Activated B cell treated with CpG ODN at 0.5 μM for 24 hours (primary cell): ENCODE results near the gene KIF12. TPM values are rescaled to one million over a fixed set of nuclear protein-coding genes. Genes with fewer than 3 reads are reported as not detected.

ENCODE experiments used
- ATAC-seq: fragments of 200-7000 bp; cut with Tn5 transposase; one replicate; pipeline ENCODE4 v1.10.0; 2021; ENCODE audit warnings: low read depth, mild to moderate bottlenecking, moderate library complexity
- CTCF ChIA-PET: fragments of 350-600 bp; sonication (Branson Sonifier 250); formaldehyde crosslinking; loops from one replicate; lab custom pipeline; 2021; ENCODE audit warnings: antibody characterized with exemption; lab: Charles Lee
- POLR2A ChIA-PET: fragments of 350-600 bp; sonication (Branson Sonifier 250); formaldehyde crosslinking; loops from one replicate; lab custom pipeline; 2021; ENCODE audit warnings: antibody characterized with exemption; lab: Charles Lee
- DNase-seq: peaks from one replicate; pipeline ENCODE4 v3.0.0; 2022
- H3K27ac Mint-ChIP-seq: one replicate; pipeline ENCODE4 v1.8.0; 2020; ENCODE audit warnings: mixed read lengths
- H3K27me3 Mint-ChIP-seq: one replicate; pipeline ENCODE4 v1.8.0; 2021; ENCODE audit warnings: mixed read lengths
- H3K36me3 Mint-ChIP-seq: one replicate; pipeline ENCODE4 v1.8.0; 2021; ENCODE audit warnings: low read depth, mixed read lengths
- H3K4me1 Mint-ChIP-seq: one replicate; pipeline ENCODE4 v1.8.0; 2021; ENCODE audit warnings: mixed read lengths
- H3K4me3 Mint-ChIP-seq: one replicate; pipeline ENCODE4 v1.8.0; 2020; ENCODE audit warnings: mild to moderate bottlenecking, mixed read lengths
- H3K9me3 Mint-ChIP-seq: one replicate; pipeline ENCODE4 v1.8.0; 2020; ENCODE audit warnings: mixed read lengths
- CTCF ChIP-seq: fragments of 200-600 bp; IDR thresholded peaks from one replicate; pipeline ENCODE4 v1.8.0; 2022; ENCODE audit warnings: antibody characterized with exemption, mild to moderate bottlenecking
- intact Hi-C: fragments of 100-400 bp; cut with micrococcal nuclease; formaldehyde crosslinking; loops from one replicate; pipeline ENCODE4 v1.15.1; 2024
- total RNA-seq: library from RNA; stranded (reverse); gene quantifications from 2 replicates; pipeline ENCODE4 v1.2.3, GENCODE V29; 2022

Gene KIF12
- total RNA-seq, 1 donor from 2014 or later = not detected

GRCh38 chr9:114119242-114120191 is 20.4 kb upstream of the KIF12 start:
- Mint-ChIP-seq H3K36me3 (no peaks in the 10 kb centered on the region), H3K4me3 (no peak overlapping the region), H3K27ac (no peak overlapping the region), H3K27me3 (peaks cover 22% of the 10 kb centered on the region), H3K4me1 (no peaks in the 10 kb centered on the region), H3K9me3 (no peaks in the 10 kb centered on the region)
- CTCF ChIA-PET = no interaction called here
- POLR2A ChIA-PET = no interaction called here
- ATAC-seq (no peak), DNase-seq (no peak)
- TF ChIP-seq CTCF = no peak
- intact Hi-C loops = no loop called here

- CTCF ChIA-PET = no interaction called here
- POLR2A ChIA-PET = no interaction called here
- Mint-ChIP-seq H3K9me3 (no peaks in the 10 kb centered on the region), H3K27me3 (peaks cover 30% of the 10 kb centered on the region), H3K4me1 (no peaks in the 10 kb centered on the region), H3K27ac (no peak overlapping the region), H3K36me3 (no peaks in the 10 kb centered on the region), H3K4me3 (no peak overlapping the region)
- no peak for TF ChIP-seq CTCF
- no peak for ATAC-seq
- DNase-seq = no peak
- intact Hi-C loops = no loop called here
Measured at GRCh38 chr9:114117996-114118830, 19.1 kb upstream of the KIF12 start.

- CTCF ChIA-PET = no interaction called here
- Mint-ChIP-seq H3K27ac (no peak overlapping the region), H3K4me3 (no peak overlapping the region)
Measured at GRCh38 chr9:114117614-114117995, 18.5 kb upstream of the KIF12 start.

GRCh38 chr9:114116126-114116747 is 17.1 kb upstream of the KIF12 start:
- POLR2A ChIA-PET = no interaction called here
- Mint-ChIP-seq H3K36me3 (no peaks in the 10 kb centered on the region), H3K27ac (no peak overlapping the region), H3K4me1 (no peaks in the 10 kb centered on the region), H3K27me3 (peaks cover 36% of the 10 kb centered on the region), H3K4me3 (no peak overlapping the region), H3K9me3 (no peaks in the 10 kb centered on the region)
- intact Hi-C loops = no loop called here
- DNase-seq (no peak), ATAC-seq (no peak)
- CTCF ChIA-PET = no interaction called here
- TF ChIP-seq CTCF = no peak

More at GRCh38 chr9:114117614-114117995, 18.5 kb upstream of the KIF12 start:
- Mint-ChIP-seq H3K9me3 (no peaks in the 10 kb centered on the region), H3K36me3 (no peaks in the 10 kb centered on the region), H3K4me1 (no peaks in the 10 kb centered on the region), H3K27me3 (peaks cover 36% of the 10 kb centered on the region)
- DNase-seq = no peak
- ATAC-seq = no peak
- intact Hi-C loops = no loop called here
- POLR2A ChIA-PET = no interaction called here
- no peak for TF ChIP-seq CTCF
